RWPE1 (cell line): ENCODE data around the gene GPSM1.

Source experiments
- CTCF ChIA-PET: fragments of 350-600 bp; sonication (Branson Sonifier 250); formaldehyde crosslinking; extraction: SDS; loops from one replicate; lab custom pipeline; 2021; lab: Yijun Ruan, JAX
- POLR2A ChIA-PET: fragments of 400-600 bp; formaldehyde crosslinking; extraction: SDS; loops from one replicate; lab custom pipeline; 2020; ENCODE audit warnings: antibody characterized with exemption; ENCODE audit not compliant: low non-redundant PET; lab: Yijun Ruan, JAX
- DNase-seq: peaks from one replicate; pipeline ENCODE4 v3.0.0; 2012; ENCODE audit warnings: low spot score
- H3K27ac ChIP-seq: fragments of 450-650 bp; 2 replicates; pipeline ENCODE4 v1.5.1; 2017
- CTCF ChIP-seq: fragments of 450-650 bp; conservative IDR thresholded peaks from 2 replicates; pipeline ENCODE4 v1.5.1; 2017; ENCODE audit warnings: low read depth, mild to moderate bottlenecking

Gene GPSM1

GRCh38 chr9:136326761-136327303 lies 507 bp upstream of the GPSM1 start:
- H3K27ac ChIP-seq, result peak overlapping the region; percentile 41
- ChIA-PET CTCF (interaction anchor here (1.0 to 1.8 kb wide), 3 partner anchors 9 to 15 kb away, joined by 4 to 6 read pairs (median 4); no protein-coding TSS in a partner anchor), POLR2A (no interaction called here)
- TF ChIP-seq CTCF, result no peak
- no peak for DNase-seq

- no peak for TF ChIP-seq CTCF
- POLR2A ChIA-PET, result no interaction called here
- peak; percentile 77 for DNase-seq
- CTCF ChIA-PET, result interaction anchor here (0.6 to 1.8 kb wide), 2 partner anchors 9 to 15 kb away, joined by 3 to 6 read pairs; no protein-coding TSS in a partner anchor
- H3K27ac ChIP-seq, result peak overlapping the region; percentile 41
Measured at GRCh38 chr9:136328011-136328621, 777 bp downstream of the GPSM1 start.

- ChIA-PET CTCF (interaction anchor here (0.6 to 1.8 kb wide), 4 partner anchors 9 to 17 kb away, joined by 3 to 6 read pairs (median 4); no protein-coding TSS in a partner anchor), POLR2A (no interaction called here)
- H3K27ac ChIP-seq, result peak overlapping the region; percentile 41
- DNase-seq, result no peak
- TF ChIP-seq CTCF, result no peak
Measured at GRCh38 chr9:136328622-136329041, 1.3 kb downstream of the GPSM1 start.

GRCh38 chr9:136329211-136329627 lies 1.9 kb downstream of the GPSM1 start:
- ChIA-PET POLR2A (no interaction called here), CTCF (interaction anchor here (0.6 to 0.9 kb wide), 3 partner anchors 10 to 57 kb away, joined by 4 read pairs; no protein-coding TSS in a partner anchor)
- peak overlapping the region; percentile 41 for H3K27ac ChIP-seq
- no peak for DNase-seq
- TF ChIP-seq CTCF, result no peak

GRCh38 chr9:136329636-136330405 lies 2.5 kb downstream of the GPSM1 start:
- peak overlapping the region; percentile 41 for H3K27ac ChIP-seq
- CTCF ChIA-PET, result interaction anchor here (0.6 to 1.9 kb wide), 4 partner anchors 10 to 56 kb away, joined by 4 to 6 read pairs (median 4); no protein-coding TSS in a partner anchor
- DNase-seq, result no peak
- no peak for TF ChIP-seq CTCF
- POLR2A ChIA-PET, result no interaction called here

- no peak for TF ChIP-seq CTCF
- H3K27ac ChIP-seq, result no peak overlapping the region
- POLR2A ChIA-PET, result no interaction called here
- DNase-seq, result no peak
- CTCF ChIA-PET, result interaction anchor here (1.0 to 1.9 kb wide), 3 partner anchors 9 to 18 kb away, joined by 3 to 6 read pairs (median 4); no protein-coding TSS in a partner anchor
Measured at GRCh38 chr9:136330406-136330990, 3.2 kb downstream of the GPSM1 start.
